ENCODE data around the gene SFMBT2. TPM values are rescaled to one million over a fixed set of nuclear protein-coding genes. Genes with fewer than 3 reads are reported as not detected.

SFMBT2 gene
- polyA plus RNA-seq, 1 donor from 2014 or later, result 1.6 TPM

DNA sequence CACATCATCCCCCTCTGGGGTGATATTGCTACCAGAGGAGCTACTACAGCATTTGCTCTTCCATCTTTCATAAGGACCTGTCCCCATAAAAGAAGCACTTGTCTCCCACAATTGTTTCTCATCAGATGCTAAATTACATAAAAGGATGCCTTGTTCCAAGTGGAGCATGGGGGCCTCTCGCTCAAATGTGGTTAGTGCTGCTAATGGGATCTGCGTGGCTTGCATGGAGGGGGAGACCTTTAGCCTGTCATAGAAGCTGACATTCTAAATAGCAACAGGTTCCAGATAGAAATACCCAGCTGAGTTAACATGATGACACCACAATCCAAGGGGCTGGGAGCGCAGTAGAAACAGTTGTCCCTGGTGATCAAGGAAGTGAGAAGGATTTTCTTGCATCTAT, 257.9 kb downstream of the SFMBT2 start:
- Mint-ChIP-seq H3K9me3 (no peaks in the 10 kb centered on the region), H3K27me3 (peaks cover 3% of the 10 kb centered on the region), H3K27ac (no peak overlapping the region), H3K36me3 (no peaks in the 10 kb centered on the region), H3K4me3 (no peak overlapping the region), H3K4me1 (peaks cover 7 to 17% (median 8%) of the 10 kb centered on the region in 3 donors)

DNA sequence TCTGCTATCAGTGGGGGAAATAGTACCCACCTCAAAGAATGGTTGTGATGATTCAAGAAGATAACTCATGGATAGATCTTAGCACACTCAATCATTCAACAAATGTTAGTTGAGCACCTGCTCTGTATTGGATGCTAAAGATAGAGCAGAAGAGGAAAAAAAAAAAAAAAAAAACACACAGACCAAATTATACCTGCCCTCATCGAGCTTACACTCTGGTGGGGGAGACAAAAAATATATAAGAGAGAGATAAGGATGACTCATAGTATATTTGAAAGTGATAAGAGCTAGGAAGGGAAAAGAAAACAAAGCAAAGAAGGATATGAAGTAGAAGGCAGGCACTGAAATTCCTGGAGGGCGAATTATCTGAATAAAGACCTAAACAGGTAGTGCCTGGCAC, 258.5 kb downstream of the SFMBT2 start:
- Mint-ChIP-seq H3K4me3 (no peak overlapping the region), H3K9me3 (no peaks in the 10 kb centered on the region), H3K36me3 (no peaks in the 10 kb centered on the region), H3K27me3 (peaks cover 3% of the 10 kb centered on the region), H3K27ac (no peak overlapping the region), H3K4me1 (peaks cover 5 to 12% (median 6%) of the 10 kb centered on the region in 3 donors)

DNA sequence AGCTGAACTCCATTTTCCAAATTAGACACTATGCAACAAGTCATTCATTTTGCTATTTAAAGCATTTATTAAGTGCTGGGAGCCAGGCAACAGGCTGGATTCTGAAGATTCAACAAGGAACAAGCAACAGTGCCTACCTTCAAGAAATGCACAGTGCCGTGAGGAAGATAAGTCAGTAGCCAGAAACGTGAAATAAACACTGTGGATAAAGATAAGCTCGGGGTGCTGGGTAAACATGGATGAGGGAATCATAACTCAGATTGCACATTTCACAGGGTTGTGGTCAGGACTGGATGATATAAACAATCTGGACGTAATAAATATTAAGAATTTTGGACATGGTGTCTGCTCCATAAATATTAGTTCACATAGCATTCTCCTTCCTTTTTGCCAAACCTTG, 259.3 kb downstream of the SFMBT2 start:
- no peaks in the 10 kb centered on the region for H3K36me3 Mint-ChIP-seq
- H3K4me1 Mint-ChIP-seq, result peaks cover 0 to 4% (median 0%) of the 10 kb centered on the region in 3 donors
- no peak overlapping the region for H3K4me3 Mint-ChIP-seq
- H3K27ac Mint-ChIP-seq, result no peak overlapping the region
- no peaks in the 10 kb centered on the region for H3K9me3 Mint-ChIP-seq
- H3K27me3 Mint-ChIP-seq, result peaks cover 3% of the 10 kb centered on the region

DNA sequence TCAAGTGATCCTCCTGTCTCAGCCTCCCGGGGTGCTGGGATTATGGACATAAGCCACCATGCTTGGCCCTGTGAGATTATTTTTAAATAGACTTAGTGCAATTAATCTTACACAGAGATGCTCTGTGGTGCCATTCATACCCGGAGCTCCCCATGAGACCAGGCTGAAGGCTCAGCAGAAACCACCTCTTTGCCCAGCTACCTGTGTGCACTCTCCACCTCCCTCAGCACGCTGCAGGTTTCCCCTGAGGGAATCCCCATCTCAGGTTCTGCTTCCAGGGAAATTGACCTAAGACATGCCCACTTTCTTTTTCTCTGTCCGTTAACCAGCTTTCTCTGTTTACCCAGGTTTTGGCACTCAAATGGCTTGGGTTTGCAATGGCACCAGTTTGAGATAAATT, 260.5 kb downstream of the SFMBT2 start:
- H3K9me3 Mint-ChIP-seq, result no peaks in the 10 kb centered on the region
- H3K27me3 Mint-ChIP-seq, result peaks cover 3% of the 10 kb centered on the region
- H3K4me3 Mint-ChIP-seq, result no peak overlapping the region
- no peaks in the 10 kb centered on the region for H3K36me3 Mint-ChIP-seq
- H3K27ac Mint-ChIP-seq, result no peak overlapping the region
- H3K4me1 Mint-ChIP-seq, result no peaks in the 10 kb centered on the region

DNA sequence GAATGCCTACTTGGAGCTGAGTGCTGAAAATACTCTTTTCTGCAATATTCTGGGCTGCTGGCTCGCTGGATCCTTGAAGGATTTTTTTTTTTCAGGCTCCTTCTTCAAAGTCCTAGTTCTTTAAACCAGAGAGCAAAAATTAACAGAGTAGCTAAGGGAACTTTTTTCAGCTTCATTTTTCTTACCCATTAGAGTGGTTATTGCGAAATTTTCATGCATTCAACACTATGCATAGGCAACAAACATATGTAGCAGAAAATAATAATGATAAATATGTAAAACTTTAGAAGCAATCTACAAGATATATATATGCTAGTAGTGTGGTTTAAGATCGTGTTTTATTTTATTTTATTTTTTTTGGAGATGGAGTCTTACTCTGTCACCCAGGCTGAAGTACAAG, 264.6 kb downstream of the SFMBT2 start:
- H3K4me3 Mint-ChIP-seq, result no peak overlapping the region

DNA sequence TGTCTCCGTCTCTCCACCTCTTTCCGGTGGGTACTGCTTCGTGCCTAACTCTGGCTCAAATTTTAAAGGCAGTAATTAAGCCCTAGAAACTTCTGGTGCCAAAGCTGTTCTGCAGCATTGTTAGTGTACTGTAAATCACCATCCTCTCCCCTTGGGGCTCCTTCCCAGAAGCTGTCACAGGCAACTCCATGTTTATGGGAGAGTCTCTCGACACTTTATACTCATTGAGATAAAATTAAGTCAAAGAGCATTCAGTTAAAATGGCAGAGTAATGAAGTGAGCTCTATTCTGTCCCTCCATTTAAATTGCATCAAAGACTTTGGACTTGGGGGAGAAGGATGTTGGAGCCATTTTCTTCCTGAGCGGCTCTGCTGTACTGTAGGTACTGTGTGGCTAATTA, 274.8 kb downstream of the SFMBT2 start:
- no peaks in the 10 kb centered on the region for H3K36me3 Mint-ChIP-seq

More for the DNA sequence above, 264.6 kb downstream of the SFMBT2 start:
- Mint-ChIP-seq H3K9me3 (peaks cover 0 to 2% (median 0%) of the 10 kb centered on the region in 3 donors), H3K27ac (no peak overlapping the region), H3K4me1 (no peaks in the 10 kb centered on the region), H3K36me3 (peaks cover 2% of the 10 kb centered on the region), H3K27me3 (peaks cover 6% of the 10 kb centered on the region)

DNA sequence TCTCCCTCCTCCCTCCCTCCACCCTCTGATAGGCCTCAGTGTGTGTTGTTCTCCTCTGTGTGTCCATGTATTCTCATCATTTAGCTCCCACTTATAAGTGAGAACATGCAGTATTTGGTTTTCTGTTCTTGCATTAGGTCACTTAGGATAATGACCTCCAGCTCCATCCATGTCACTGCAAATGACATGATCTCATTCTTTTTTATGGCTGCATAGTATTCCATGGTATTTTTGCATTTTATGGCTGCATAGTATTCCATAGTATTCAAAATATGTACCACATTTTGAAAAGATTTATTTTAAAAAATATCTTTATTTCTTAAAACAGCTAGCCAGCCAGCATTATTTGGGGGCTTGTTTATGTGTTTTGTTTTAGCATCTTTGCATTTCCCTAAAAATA, 275.6 kb downstream of the SFMBT2 start:
- Mint-ChIP-seq H3K9me3 (peaks cover 0 to 6% (median 0%) of the 10 kb centered on the region in 3 donors), H3K27me3 (peaks cover 10% of the 10 kb centered on the region), H3K27ac (no peak overlapping the region), H3K36me3 (no peaks in the 10 kb centered on the region), H3K4me3 (no peak overlapping the region), H3K4me1 (peaks cover 0 to 2% (median 0%) of the 10 kb centered on the region in 3 donors)

More for the DNA sequence above, 274.8 kb downstream of the SFMBT2 start:
- Mint-ChIP-seq H3K9me3 (peaks cover 0 to 7% (median 0%) of the 10 kb centered on the region in 3 donors), H3K4me1 (peaks cover 0 to 2% (median 0%) of the 10 kb centered on the region in 3 donors), H3K27ac (no peak overlapping the region), H3K27me3 (peaks cover 10% of the 10 kb centered on the region), H3K4me3 (no peak overlapping the region)

DNA sequence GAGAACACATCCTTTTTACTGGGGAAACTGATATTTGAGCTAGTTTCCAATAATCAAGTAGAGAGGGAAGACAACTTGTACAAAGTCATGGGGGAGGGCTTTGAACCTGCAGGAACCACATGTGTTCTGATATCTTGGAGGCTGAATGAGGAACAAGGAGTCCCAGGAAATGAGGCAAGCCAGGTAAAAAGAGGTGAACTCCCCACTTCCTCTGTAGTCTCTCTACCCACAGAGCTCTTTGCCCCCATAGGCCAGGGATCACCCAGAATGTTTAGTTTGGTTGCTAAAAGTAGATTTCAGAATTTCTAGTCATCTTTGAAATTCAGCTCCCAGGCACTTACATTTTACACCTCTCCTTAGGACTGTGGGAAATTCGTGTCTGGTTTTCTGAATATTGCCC, 276.4 kb downstream of the SFMBT2 start:
- H3K4me3 Mint-ChIP-seq, result peak overlapping the region in 1 of 4 donors; percentile 29
- no peaks in the 10 kb centered on the region for H3K36me3 Mint-ChIP-seq
- no peak overlapping the region for H3K27ac Mint-ChIP-seq
- peaks cover 0 to 2% (median 0%) of the 10 kb centered on the region in 3 donors for H3K4me1 Mint-ChIP-seq
- H3K27me3 Mint-ChIP-seq, result peaks cover 10% of the 10 kb centered on the region
- peaks cover 0 to 6% (median 0%) of the 10 kb centered on the region in 3 donors for H3K9me3 Mint-ChIP-seq

DNA sequence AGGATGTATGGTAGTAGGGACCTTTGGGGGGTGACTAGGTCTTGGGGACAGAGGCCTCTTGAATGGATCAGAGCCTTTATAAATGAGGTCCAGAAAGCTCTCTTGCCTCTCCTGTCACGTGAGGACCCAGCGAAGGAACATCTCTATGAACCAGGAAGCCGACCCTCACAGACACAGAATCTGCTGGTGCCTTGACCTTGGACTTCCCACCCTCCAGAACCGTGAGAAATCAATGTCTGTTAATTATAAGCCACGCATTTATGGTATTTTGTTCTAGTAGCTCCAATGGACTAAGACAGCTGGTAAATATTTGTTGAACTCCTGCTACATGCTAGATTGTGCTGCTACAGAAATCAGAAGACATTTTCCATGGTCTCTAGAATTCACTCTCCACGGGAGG, 276.9 kb downstream of the SFMBT2 start:
- no peaks in the 10 kb centered on the region for H3K36me3 Mint-ChIP-seq
- H3K9me3 Mint-ChIP-seq, result peaks cover 0 to 6% (median 0%) of the 10 kb centered on the region in 3 donors
- no peak overlapping the region for H3K27ac Mint-ChIP-seq
- H3K4me1 Mint-ChIP-seq, result peaks cover 0 to 2% (median 0%) of the 10 kb centered on the region in 3 donors
- peaks cover 10% of the 10 kb centered on the region for H3K27me3 Mint-ChIP-seq
- H3K4me3 Mint-ChIP-seq, result no peak overlapping the region

DNA sequence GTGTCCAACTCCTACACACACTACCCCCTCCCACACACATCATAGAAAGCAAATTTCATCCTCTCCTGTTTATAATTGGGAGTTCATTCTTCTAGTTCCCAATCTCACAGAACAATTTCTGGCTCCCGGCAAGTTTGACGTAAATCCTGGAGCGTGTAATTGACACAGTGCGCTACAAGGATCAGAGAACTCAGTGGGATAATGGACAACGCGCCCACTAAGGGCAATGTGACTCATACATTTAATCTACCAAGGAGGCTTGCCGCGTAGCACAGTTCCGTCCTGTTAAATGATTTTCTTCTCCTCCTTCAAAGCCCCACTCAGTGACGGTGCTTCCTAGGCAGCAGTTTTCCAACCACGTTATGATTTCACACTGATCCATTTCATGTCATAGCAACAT, 277.6 kb downstream of the SFMBT2 start:
- H3K27ac Mint-ChIP-seq, result no peak overlapping the region
- peaks cover 0 to 2% (median 0%) of the 10 kb centered on the region in 3 donors for H3K4me1 Mint-ChIP-seq
- peaks cover 11% of the 10 kb centered on the region for H3K27me3 Mint-ChIP-seq
- H3K36me3 Mint-ChIP-seq, result no peaks in the 10 kb centered on the region
- no peak overlapping the region for H3K4me3 Mint-ChIP-seq
- H3K9me3 Mint-ChIP-seq, result peaks cover 0 to 6% (median 0%) of the 10 kb centered on the region in 3 donors

DNA sequence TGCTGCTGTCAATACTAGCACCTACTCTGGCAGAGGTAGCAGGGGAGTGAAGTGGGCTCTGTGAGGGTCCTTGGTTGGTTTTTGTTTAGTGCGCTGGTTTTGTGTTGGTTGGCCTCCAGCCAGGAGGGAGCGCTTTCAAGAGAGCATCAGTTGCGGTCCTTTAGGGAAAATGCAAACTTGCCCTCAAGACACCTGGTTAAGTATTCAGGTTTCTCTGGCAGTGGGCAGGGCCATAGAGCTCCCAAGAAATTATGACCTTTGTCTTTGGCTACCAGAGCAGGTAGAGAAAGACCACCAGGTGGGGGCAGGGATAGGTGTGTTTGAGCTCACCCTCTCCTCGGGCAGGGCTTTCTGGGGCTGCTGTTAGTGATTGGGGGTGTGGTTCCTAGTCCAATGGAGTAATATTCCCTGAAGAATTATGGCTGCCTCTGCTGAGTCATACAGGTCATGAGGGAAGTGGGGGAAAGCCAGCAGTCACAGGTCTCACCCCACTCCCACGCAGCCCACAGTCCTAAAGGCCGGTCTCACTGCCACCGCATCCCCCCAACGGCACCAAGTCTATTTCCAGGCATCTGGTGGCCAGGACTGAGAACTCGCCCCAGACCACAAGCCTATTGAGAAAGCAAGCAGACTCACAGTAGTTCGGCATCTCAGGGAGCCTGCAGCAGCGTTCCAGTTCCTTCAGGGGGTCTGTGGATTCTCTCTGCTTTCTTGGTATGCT, 280.5 kb downstream of the SFMBT2 start:
- H3K4me3 Mint-ChIP-seq, result no peak overlapping the region
- H3K9me3 Mint-ChIP-seq, result peaks cover 0 to 6% (median 0%) of the 10 kb centered on the region in 3 donors
- H3K27me3 Mint-ChIP-seq, result peaks cover 6% of the 10 kb centered on the region
- no peaks in the 10 kb centered on the region for H3K36me3 Mint-ChIP-seq
- no peak overlapping the region for H3K27ac Mint-ChIP-seq
- H3K4me1 Mint-ChIP-seq, result peaks cover 0 to 2% (median 0%) of the 10 kb centered on the region in 3 donors

DNA sequence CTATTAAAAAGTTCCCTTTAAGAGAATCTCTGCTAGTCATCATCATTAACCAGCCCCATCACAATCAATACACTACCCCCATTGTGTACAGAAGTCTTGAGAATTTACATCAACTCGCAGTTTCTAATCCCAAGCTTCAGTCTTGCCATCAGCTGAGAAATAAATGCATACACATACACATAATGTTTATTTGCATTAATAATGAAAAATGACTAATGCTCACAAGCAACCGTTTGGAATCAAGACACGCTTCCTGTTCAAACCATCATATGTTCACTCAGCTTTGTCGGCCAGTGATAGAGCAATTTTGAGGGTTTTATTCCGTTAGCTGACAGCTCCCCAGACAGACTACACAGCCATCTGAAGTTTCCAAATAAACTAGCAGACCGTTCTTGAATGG, 287.1 kb downstream of the SFMBT2 start:
- no peaks in the 10 kb centered on the region for H3K9me3 Mint-ChIP-seq
- H3K27me3 Mint-ChIP-seq, result peaks cover 5% of the 10 kb centered on the region
- peaks cover 1% of the 10 kb centered on the region for H3K36me3 Mint-ChIP-seq
- no peak overlapping the region for H3K4me3 Mint-ChIP-seq
- H3K27ac Mint-ChIP-seq, result no peak overlapping the region
- peaks cover 0 to 6% (median 4%) of the 10 kb centered on the region in 3 donors for H3K4me1 Mint-ChIP-seq

DNA sequence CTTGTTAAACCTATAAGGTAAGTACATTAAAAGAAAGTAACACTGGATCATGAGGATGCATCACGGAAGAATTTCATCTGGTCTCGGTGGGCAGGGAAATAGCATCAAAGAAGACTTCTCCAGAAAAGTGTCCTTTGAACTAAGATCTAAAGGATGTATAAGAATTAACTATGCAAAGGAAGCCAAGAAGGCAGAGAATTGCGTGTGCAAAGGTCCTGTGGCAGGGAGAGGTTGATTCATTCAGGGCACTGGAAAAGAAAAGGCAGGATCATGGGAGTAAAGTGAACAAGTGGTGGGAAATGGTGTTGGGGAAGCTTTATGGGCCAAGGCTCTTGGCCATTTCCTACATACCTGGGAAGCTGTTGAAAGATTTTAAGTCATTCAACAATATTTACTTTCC, 288.3 kb downstream of the SFMBT2 start:
- H3K4me1 Mint-ChIP-seq, result peaks cover 0 to 6% (median 4%) of the 10 kb centered on the region in 3 donors
- H3K4me3 Mint-ChIP-seq, result no peak overlapping the region
- peaks cover 6% of the 10 kb centered on the region for H3K27me3 Mint-ChIP-seq
- H3K9me3 Mint-ChIP-seq, result no peaks in the 10 kb centered on the region
- H3K36me3 Mint-ChIP-seq, result peaks cover 1% of the 10 kb centered on the region
- H3K27ac Mint-ChIP-seq, result no peak overlapping the region

DNA sequence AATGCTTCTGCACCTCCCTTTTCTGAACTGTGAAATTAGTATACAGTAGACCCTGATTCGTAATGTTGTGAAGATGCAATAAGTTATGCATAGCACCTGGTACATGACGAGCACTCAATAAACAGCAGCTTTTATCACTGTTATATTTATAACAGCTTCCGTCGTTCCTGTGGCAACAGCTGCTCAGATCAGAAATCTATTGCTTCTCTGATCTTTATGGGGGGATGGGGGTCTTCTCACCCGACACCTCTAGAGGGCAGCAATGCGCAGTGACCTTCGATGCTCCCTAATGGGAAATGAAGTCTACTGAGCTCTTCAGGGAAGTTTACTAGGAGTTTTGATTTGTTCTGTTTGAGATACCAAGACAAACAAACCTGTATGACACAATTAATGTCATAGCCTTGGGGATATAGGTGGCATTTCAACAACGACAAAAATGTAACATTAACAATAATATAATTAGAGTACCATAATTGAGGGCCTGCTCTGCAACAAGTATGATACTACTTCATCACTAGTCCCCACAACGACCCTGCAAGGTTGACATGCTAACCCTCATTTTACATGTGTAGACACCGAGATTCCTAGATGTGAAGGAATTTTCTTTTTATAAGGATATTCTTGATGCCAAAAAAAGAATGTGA, 289.6 kb downstream of the SFMBT2 start:
- H3K4me1 Mint-ChIP-seq, result peaks cover 0 to 6% (median 4%) of the 10 kb centered on the region in 3 donors
- no peaks in the 10 kb centered on the region for H3K9me3 Mint-ChIP-seq
- no peak overlapping the region for H3K4me3 Mint-ChIP-seq
- H3K36me3 Mint-ChIP-seq, result peaks cover 1% of the 10 kb centered on the region
- H3K27ac Mint-ChIP-seq, result peak overlapping the region in 1 of 3 donors; percentile 69
- H3K27me3 Mint-ChIP-seq, result peaks cover 6% of the 10 kb centered on the region

DNA sequence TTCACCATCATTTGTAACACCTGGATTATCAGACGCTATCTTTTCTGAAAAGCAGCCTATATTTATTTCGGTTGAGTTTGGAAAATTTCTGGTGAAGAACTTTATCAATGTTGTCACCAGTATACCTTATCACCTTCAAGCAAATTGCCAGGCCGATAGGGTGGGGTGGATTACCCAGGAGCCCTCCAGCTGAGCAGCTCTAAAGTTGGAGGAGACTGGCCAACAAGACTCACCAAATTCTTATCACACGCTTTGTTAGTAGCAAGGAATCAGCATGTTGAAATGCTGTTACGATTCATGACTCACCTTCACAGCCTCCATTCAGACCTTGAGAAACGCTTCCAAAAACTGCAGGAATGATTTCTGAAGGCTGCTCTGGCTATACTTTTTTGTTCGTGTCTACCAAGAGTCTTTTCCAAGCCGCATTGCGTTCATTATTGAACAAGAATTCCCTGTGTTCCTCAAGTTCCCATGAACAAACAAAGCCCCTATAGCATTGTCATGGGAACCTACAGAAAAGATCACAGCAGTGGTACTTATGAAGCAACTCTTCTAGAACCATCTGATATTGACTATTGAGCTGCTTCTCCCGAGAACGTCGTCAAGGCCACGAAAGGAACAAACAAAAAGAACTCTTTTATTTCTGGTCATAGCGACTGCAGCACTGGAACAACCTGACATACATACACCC, 291.4 kb downstream of the SFMBT2 start:
- Mint-ChIP-seq H3K4me3 (no peak overlapping the region), H3K36me3 (peaks cover 1% of the 10 kb centered on the region), H3K9me3 (no peaks in the 10 kb centered on the region), H3K27me3 (peaks cover 3% of the 10 kb centered on the region), H3K4me1 (peaks cover 0 to 6% (median 4%) of the 10 kb centered on the region in 3 donors), H3K27ac (no peak overlapping the region)

Data from IgD-negative memory B cell (primary cell).